ENCODE data around the gene MYH4.

Gene MYH4

DNA sequence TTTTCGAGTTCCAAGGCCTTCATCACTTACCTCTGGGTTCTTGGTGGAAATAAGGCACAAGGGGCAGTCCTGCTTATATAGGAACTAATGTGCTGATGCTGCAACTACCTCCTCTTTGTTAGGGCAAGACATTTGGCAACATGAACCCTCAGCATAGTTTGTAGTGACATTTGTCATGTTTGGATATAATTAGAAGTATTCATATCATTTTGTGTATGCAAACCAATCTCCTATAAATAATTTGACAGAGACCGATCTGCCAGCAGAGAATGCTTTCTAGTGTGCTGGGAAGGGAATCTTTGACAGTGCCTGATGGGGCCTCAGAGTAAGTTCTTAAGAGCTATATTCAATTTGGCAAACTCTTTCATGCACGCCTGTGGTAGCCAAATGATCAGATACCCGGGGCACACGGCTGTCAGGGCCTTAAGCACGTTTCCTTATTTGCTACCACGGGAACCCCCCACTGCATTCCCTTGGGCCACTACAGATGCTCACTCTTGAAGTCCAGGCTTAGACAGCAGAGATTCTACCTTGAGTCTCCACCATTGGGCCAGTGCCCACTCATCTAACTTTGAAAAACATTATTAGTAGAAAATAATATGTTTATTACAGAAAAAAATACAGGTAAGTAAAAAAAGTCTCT is 47.3 kb downstream of the MYH4 start, which contains the start of gene MYH8:
MYH8 (minus strand) TSS at position 51 of the 643 bp plus-strand sequence. CDS start 1,723 bp downstream, outside the sequence.
- no peak for DNase-seq (ENCODE audit: low read depth in 3 of 3, low spot score in 1 of 3)

DNA sequence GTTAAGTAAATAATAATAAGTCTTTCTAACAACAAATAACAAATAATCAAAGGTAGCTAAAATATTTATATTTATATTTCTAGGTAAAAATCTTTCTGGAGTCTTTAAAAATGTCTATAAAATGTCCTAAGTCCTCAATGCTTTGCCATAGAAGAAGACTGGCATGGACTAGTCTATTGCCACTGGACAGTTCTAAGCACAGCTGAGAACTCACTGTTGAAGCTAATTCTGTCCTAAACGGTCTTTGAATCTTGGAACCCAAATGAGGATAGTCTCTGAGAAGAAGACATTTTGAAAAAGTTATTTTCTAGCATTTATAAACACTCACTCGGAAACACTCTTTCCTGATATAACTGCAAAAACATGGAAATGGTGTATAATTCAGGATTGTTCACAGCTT is 48.1 kb downstream of the MYH4 start:
- no peak for DNase-seq (ENCODE audit: low read depth in 3 of 3, low spot score in 1 of 3)

DNA sequence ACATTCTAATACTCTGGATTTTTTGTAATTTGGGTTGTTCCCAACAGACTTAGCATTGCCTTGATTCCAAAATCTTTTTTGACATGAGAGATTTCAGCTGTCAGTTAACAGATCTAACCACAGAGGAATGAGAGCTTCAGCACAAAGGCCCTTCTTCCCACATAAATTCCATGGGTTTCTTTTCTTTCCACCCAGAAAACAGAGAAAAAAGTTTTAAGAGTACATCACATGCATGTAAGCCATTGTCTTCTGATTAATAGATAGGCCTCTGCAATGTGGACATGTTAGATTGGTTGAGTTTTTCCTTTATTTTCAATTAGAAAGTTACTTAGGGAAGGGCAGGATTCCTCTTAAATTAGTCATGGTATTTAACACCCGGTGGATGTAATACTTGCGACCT is 48.5 kb downstream of the MYH4 start:
- no peak for DNase-seq (ENCODE audit: low read depth in 3 of 3, low spot score in 1 of 3)

DNA sequence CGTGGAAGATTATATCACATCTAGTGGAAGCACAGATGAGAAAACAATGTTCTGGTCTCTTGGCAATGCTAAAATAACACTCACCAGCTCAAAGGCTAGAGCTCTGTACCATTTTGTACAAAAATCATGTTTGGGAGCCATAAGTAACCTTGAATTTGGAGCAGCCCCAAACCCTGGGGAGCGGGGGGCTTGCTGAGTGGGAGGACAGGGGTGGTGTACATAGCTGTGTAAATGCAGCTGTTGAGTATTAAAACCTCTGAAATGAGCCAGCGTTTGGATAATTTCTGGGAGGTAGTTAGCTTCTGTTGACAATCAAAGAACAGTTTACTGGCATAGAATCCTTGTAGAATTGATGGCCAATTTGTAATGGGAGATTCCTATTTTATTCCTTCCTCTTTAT is 51.9 kb downstream of the MYH4 start:
- DNase-seq (ENCODE audit: low read depth in 3 of 3, low spot score in 1 of 3), result no peak

DNA sequence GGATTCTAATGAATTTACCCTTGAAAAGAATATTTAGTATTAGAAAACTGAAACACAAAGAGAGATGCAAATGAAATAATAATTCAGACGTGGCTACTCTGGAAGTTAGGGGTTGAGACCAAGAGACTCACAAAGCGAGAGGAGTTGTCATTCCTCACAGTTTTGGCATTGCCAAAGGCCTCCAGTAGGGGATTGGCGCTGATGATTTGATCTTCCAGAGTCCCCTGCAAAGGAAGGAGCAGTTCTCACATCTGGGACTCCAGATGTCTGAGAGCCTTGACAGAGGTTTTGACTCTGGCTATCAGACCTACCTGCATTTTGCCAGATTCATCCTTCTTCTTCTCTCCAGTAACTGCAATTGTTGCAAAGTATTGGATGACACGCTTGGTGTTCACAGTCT is 54.2 kb downstream of the MYH4 start:
- no peak for DNase-seq (ENCODE audit: low read depth in 3 of 3, low spot score in 1 of 3)

DNA sequence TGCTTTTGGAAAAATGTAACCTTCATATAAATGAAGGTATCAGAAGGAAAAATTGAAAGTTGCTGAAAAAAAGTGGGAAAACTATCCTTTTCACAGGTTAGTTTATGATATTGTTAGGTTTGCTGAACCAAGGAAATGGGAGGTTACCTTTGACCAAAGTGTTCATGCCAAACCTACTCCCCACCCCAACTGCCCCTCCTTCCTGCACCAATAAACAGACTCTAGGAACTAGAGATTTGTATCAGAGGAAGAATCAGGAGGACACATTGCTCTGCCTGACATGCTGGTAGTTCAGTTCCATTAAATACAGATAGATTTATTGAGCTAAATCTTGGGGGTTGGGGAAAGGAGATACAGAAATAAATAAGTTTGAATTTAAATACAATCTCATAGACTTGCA is 65.8 kb downstream of the MYH4 start:
- DNase-seq (ENCODE audit: low read depth in 3 of 3, low spot score in 1 of 3), result no peak

DNA sequence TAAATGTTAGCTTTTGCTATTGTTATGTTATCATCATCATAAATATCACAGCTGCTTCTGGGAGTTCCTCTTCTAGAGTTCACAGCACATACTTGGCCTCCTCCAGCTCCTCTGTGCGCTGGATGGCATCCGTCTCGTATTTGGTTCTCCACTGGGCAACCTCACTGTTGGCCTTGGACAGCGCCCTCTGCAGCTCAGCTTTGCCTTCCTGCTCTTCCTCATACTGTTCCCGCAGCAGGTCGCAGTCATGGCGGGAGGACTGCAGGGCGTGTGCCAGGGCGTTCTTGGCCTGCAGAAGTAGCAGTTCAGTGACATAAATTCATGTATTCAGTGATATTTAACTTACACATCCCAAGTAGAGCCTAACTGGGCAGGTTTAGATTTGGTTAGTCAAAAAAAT is 71.0 kb downstream of the MYH4 start:
- DNase-seq (ENCODE audit: low read depth in 3 of 3, low spot score in 1 of 3), result no peak

DNA sequence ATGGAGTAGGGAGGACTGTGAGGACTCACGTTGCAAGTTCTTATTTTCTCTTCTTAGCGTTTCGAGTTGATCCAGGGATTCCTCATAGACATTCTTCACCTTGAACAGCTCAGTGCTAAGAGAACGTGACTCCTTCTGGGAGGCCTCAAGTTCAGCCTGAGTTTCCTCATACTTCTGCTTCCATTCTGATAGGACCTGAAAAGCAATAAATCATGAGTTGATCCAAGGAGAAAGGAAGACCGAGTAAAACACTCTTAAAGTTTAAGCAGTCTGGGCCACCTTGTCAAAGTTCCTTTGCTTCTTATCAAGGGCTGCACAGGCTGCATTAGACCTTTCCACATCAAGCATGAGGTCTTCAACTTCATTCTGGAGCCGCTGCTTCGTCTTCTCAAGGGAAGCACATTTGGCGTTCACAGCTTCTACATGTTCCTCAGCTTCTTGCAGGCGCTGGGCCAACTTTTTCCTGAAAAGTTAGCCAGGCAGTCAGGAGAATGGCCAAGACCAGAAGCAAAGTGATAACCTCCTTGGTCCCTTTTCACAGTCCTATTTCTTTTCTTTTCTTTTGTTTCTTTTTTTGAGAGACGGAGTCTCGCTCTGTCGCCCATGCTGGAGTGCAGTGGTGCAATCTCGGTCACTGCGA is 72.7 kb downstream of the MYH4 start:
- no peak for DNase-seq (ENCODE audit: low read depth in 3 of 3, low spot score in 1 of 3)

DNA sequence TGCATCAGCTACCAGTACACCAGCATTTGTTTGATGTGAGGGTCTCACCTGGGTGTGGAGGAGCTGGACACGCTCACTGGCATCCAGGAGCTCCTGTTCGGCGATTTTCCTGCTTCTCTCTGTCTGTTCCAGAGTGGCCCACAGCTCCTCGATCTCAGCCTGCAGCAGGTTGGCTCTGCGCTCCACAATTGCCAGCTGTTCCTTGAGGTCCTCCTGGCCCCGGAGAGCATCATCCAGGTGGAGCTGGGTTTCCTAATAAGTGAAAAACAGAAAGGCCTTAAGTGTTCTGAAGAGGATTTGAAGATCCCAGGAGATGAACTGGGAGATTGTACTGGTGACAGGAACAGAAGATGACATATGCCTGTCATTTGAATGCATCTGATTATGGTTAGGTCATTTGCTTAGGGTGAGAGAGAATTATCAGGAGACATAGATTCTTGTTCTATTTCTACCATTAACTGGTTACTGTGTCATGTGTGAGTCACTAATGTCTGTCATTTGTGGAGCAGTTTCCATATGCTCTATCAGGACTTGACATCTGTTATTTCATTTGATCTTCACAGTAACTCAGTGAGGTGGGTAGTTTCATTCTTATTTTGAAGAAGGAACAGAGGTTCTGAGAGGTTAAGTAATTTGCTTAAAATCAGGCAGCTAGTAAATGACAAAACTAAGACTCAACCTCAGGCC is 75.0 kb downstream of the MYH4 start:
- no peak for DNase-seq (ENCODE audit: low read depth in 3 of 3, low spot score in 1 of 3)
